ENCODE data around the gene RPTOR. TPM values are rescaled to one million over a fixed set of nuclear protein-coding genes. Genes with fewer than 3 reads are reported as not detected.

The RPTOR gene
- total RNA-seq, 1 experiment from 2014 or later, result 66.7 TPM

DNA sequence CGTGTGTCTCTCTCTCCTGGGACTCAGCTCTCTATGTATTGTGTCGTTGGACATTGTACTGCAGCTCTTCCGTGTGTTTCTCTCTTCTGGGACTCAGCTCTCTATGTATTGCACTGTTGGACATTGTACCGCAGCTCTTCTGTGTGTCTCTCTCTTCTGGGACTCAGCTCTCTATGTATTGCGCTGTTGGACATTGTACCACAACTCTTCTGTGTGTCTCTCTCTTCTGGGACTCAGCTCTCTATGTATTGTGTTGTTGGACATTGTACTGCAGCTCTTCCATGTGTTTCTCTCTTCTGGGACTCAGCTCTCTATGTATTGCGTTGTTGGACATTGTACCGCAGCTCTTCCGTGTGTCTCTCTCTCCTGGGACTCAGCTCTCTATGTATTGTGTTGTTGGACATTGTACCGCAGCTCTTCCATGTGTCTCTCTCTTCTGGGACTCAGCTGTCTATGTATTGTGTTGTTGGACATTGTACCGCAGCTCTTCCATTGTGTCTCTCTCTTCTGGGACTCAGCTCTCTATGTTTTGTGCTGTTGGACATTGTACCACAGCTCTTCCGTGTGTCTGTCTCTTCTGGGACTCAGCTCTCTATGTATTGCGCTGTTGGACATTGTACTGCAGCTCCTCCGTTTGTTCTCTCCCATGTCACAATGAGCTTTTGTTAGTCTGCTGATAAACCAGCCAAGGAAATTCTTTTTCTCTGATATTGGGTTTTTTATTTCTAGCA lies 84.8 kb downstream of the RPTOR start:
- Histone ChIP-seq H3K9me3 (no peaks in the 10 kb centered on the region), H3K4me3 (ENCODE audit: low read depth, low read length) (no peak overlapping the region), H3K27me3 (replicated peaks; ENCODE audit: control insufficient read depth, insufficient read depth, low read length) (no peaks in the 10 kb centered on the region), H3K4me1 (peaks cover 21% of the 10 kb centered on the region), H3K36me3 (ENCODE audit: control insufficient read depth, insufficient read depth, low read length) (no peaks in the 10 kb centered on the region)
- Mint-ChIP-seq H3K4me1 (ENCODE audit: low read depth, unreplicated experiment) (peaks cover 14% of the 10 kb centered on the region), H3K27me3 (ENCODE audit: insufficient read depth, unreplicated experiment) (no peaks in the 10 kb centered on the region), H3K36me3 (ENCODE audit: insufficient read depth, unreplicated experiment) (peaks cover 11% of the 10 kb centered on the region), H3K27ac (ENCODE audit: unreplicated experiment) (no peak overlapping the region), H3K9me3 (ENCODE audit: unreplicated experiment) (no peaks in the 10 kb centered on the region), H3K4me3 (ENCODE audit: unreplicated experiment) (no peak overlapping the region)
- intact Hi-C loops (cut with micrococcal nuclease; ENCODE audit: unreplicated experiment), result no loop called here
- ChIA-PET POLR2A (interaction anchor here (1.2 kb wide), 1 partner anchor 30 kb away, joined by 3 read pairs; no protein-coding TSS in a partner anchor), CTCF (interaction anchor here (0.6 to 1.2 kb wide), 3 partner anchors 20 to 55 kb away, joined by 3 to 5 read pairs (median 3); no protein-coding TSS in a partner anchor)
- no peak for DNase-seq
- no TSS peak for BruUV-seq (replicated peaks)
- TF ChIP-seq, protein P1, sequence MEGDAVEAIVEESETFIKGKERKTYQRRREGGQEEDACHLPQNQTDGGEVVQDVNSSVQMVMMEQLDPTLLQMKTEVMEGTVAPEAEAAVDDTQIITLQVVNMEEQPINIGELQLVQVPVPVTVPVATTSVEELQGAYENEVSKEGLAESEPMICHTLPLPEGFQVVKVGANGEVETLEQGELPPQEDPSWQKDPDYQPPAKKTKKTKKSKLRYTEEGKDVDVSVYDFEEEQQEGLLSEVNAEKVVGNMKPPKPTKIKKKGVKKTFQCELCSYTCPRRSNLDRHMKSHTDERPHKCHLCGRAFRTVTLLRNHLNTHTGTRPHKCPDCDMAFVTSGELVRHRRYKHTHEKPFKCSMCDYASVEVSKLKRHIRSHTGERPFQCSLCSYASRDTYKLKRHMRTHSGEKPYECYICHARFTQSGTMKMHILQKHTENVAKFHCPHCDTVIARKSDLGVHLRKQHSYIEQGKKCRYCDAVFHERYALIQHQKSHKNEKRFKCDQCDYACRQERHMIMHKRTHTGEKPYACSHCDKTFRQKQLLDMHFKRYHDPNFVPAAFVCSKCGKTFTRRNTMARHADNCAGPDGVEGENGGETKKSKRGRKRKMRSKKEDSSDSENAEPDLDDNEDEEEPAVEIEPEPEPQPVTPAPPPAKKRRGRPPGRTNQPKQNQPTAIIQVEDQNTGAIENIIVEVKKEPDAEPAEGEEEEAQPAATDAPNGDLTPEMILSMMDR (IDR thresholded peaks at IDR 0.05; ENCODE audit: insufficient read depth in 1 of 2, low read depth in 1 of 2, low read length in 1 of 2, severe bottlenecking in 1 of 2, unreplicated experiment in 1 of 2), result no peak

DNA sequence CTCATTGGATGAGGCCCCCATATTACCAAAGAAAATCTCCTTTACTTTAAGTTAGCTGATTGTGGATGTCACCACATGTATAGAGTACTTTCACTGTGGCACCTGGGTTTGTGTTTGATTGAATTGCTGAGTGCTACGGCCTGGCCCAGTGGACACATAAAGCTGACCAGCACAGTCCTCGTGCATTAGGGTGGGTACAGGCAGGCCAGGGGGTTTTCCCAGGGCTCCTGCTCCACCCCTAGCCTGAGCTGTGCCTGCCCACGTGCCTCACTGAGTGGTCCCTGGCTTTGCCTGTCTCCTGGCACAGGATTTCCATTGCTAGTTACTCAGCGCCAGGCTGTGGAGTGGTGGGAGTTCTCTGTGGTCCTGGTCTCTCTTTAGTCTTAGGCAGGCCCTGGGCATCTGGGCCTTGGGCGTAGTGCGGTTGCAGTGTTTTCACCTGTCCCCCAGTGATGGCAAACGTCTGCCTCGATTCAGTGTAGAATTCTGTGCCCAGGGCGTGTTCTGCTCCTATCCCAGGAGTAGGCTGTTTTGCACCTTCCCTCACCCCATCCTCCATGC lies 86.0 kb downstream of the RPTOR start:
- H3K4me1 Mint-ChIP-seq (ENCODE audit: low read depth, unreplicated experiment), result peaks cover 14% of the 10 kb centered on the region
- POLR2A ChIA-PET, result no interaction called here
- TF ChIP-seq, protein P1 (IDR thresholded peaks at IDR 0.05; ENCODE audit: insufficient read depth in 1 of 2, low read depth in 1 of 2, low read length in 1 of 2, severe bottlenecking in 1 of 2, unreplicated experiment in 1 of 2), result no peak
- no peak overlapping the region for H3K4me3 Mint-ChIP-seq (ENCODE audit: unreplicated experiment)
- Histone ChIP-seq H3K4me3 (ENCODE audit: low read depth, low read length) (no peak overlapping the region), H3K9me3 (no peaks in the 10 kb centered on the region), H3K27me3 (replicated peaks; ENCODE audit: control insufficient read depth, insufficient read depth, low read length) (no peaks in the 10 kb centered on the region), H3K4me1 (peaks cover 21% of the 10 kb centered on the region), H3K36me3 (ENCODE audit: control insufficient read depth, insufficient read depth, low read length) (no peaks in the 10 kb centered on the region)
- no peaks in the 10 kb centered on the region for H3K27me3 Mint-ChIP-seq (ENCODE audit: insufficient read depth, unreplicated experiment)
- BruUV-seq (replicated peaks), result no TSS peak
- DNase-seq, result no peak
- H3K27ac Mint-ChIP-seq (ENCODE audit: unreplicated experiment), result no peak overlapping the region
- H3K9me3 Mint-ChIP-seq (ENCODE audit: unreplicated experiment), result no peaks in the 10 kb centered on the region
- intact Hi-C loops (cut with micrococcal nuclease; ENCODE audit: unreplicated experiment), result no loop called here
- CTCF ChIA-PET, result no interaction called here
- peaks cover 11% of the 10 kb centered on the region for H3K36me3 Mint-ChIP-seq (ENCODE audit: insufficient read depth, unreplicated experiment)

DNA sequence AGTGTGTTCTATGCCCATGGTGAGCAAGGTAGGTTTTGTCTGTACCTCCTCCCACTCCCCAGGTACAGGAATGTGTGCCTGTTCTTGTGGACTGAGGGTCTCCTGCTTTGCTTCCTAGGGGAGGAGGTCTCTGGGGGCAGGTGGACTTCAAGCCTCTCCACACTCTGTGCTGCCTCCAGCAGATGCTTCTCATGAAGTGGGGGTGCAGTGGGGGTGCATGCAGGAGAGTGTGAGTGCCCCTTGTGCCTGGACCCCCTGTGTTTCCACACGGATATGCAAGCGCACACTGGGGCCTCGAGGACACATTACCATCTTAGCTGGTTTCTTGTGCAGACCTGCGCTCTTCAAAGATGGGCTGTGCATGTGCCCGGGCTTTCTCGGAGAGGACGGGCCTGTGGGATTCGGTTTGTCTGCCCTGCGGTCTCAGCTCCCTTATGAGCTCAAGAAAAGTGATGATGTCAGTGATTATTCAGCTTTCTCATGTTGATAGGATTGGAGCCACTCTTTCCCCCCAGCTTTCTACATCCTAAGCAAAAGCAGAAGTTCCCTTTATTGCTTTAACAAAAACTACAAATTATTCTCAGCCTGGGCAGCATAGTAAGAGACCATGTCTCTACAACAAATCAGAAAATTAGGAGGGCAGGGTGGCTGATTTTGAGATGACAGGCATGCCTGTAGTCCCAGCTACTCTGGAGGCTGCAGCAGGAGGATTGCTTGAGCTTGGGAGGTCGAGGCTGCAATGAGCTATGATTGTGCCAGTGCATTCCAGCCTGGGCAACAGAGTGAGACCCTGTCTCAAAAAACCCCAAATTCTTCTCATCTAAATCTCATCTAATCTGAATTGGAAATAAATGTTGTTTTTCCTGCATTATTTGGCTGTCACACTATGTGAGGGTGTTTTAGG lies 86.8 kb downstream of the RPTOR start:
- H3K4me3 ChIP-seq (ENCODE audit: low read depth, low read length), result no peak overlapping the region
- peaks cover 21% of the 10 kb centered on the region for H3K4me1 ChIP-seq
- ChIA-PET POLR2A (no interaction called here), CTCF (interaction anchor here (1.8 kb wide), 1 partner anchor 19 kb away, joined by 10 read pairs; no protein-coding TSS in a partner anchor)
- BruUV-seq (replicated peaks), result no TSS peak
- no peaks in the 10 kb centered on the region for H3K36me3 ChIP-seq (ENCODE audit: control insufficient read depth, insufficient read depth, low read length)
- intact Hi-C loops (cut with micrococcal nuclease; ENCODE audit: unreplicated experiment), result no loop called here
- H3K27me3 ChIP-seq (replicated peaks; ENCODE audit: control insufficient read depth, insufficient read depth, low read length), result no peaks in the 10 kb centered on the region
- Mint-ChIP-seq H3K4me1 (ENCODE audit: low read depth, unreplicated experiment) (peaks cover 16% of the 10 kb centered on the region), H3K9me3 (ENCODE audit: unreplicated experiment) (no peaks in the 10 kb centered on the region), H3K4me3 (ENCODE audit: unreplicated experiment) (no peak overlapping the region), H3K36me3 (ENCODE audit: insufficient read depth, unreplicated experiment) (peaks cover 14% of the 10 kb centered on the region), H3K27ac (ENCODE audit: unreplicated experiment) (peak overlapping the region; percentile 72), H3K27me3 (ENCODE audit: insufficient read depth, unreplicated experiment) (no peaks in the 10 kb centered on the region)
- TF ChIP-seq, protein P1 (IDR thresholded peaks at IDR 0.05; ENCODE audit: insufficient read depth in 1 of 2, low read depth in 1 of 2, low read length in 1 of 2, severe bottlenecking in 1 of 2, unreplicated experiment in 1 of 2), result no peak
- no peaks in the 10 kb centered on the region for H3K9me3 ChIP-seq
- DNase-seq, result no peak
